SK-N-SH (cell line): ENCODE data around the gene GYS2.

ENCODE experiments used
- CHD2 ChIP-seq: fragments of 150-350 bp; IDR thresholded peaks from 2 replicates; pipeline ENCODE4 v1.6.1; 2018; ENCODE audit warnings: low read length; ENCODE audit not compliant: partially characterized antibody
- CTCF ChIP-seq: fragments of 200-600 bp; sonication (generic); IDR thresholded peaks from 2 replicates; pipeline ENCODE4 v1.6.1; 2017; ENCODE audit warnings: antibody characterized with exemption, mild to moderate bottlenecking, moderate library complexity
- EZH2phosphoT487 ChIP-seq: fragments of 200-600 bp; sonication (generic); IDR thresholded peaks from 2 replicates; pipeline ENCODE4 v1.6.1; 2017; ENCODE audit warnings: low read depth, mixed run types, mild to moderate bottlenecking, antibody characterized with exemption, moderate library complexity, borderline replicate concordance
- GATA2 ChIP-seq: sonication (generic); formaldehyde crosslinking; IDR thresholded peaks from 2 replicates; pipeline ENCODE4 v1.5.0; 2020; ENCODE audit warnings: mild to moderate bottlenecking, missing genetic modification reagents
- MEF2A ChIP-seq: IDR thresholded peaks from 2 replicates; pipeline ENCODE4 v1.4.0; 2012; ENCODE audit warnings: low read depth, borderline replicate concordance
- RAD21 ChIP-seq: IDR thresholded peaks from 2 replicates; pipeline ENCODE4 v1.6.1; 2012; ENCODE audit warnings: mild to moderate bottlenecking, low read length
- REST ChIP-seq: IDR thresholded peaks from 2 replicates; pipeline ENCODE4 v1.6.1; 2012; ENCODE audit warnings: mild to moderate bottlenecking, low read depth, low read length, moderate library complexity
- TAF1 ChIP-seq: IDR thresholded peaks from 2 replicates; pipeline ENCODE4 v1.6.1; 2012; ENCODE audit warnings: low read depth, mild to moderate bottlenecking, low read length, moderate library complexity, borderline replicate concordance
- TCF12 ChIP-seq: IDR thresholded peaks from 2 replicates; pipeline ENCODE4 v1.4.0; 2012
- TEAD4 ChIP-seq: IDR thresholded peaks from 2 replicates; pipeline ENCODE4 v1.4.0; 2012; ENCODE audit warnings: mild to moderate bottlenecking, borderline replicate concordance; ENCODE audit not compliant: insufficient read depth
- YY1 ChIP-seq: IDR thresholded peaks from 2 replicates; pipeline ENCODE4 v1.4.0; 2012; ENCODE audit warnings: low read depth, mild to moderate bottlenecking

GRCh38 chr12:21529456-21529855 is 75.2 kb downstream of the GYS2 start:
- TF ChIP-seq CTCF (no peak), YY1 (no peak), EZH2phosphoT487 (no peak), GATA2 (CRISPR knock-in tag) (no peak), TEAD4 (no peak), MEF2A (no peak), TCF12 (no peak), CHD2 (no peak), RAD21 (no peak), TAF1 (no peak), REST (no peak)
